HL-60 (cell line): Measurements from ENCODE around the gene ATP2B3.

Experiments used
- DNase-seq, 2 experiments: peaks; one replicate each; pipeline ENCODE4 v3.0.0-alpha.2; 2010 to 2020; ENCODE audit warnings: low read depth in 1 of 2, low spot score in 1 of 2
- H3K27ac ChIP-seq: fragments of 250-450 bp; sonication (Bioruptor Pico); replicated peaks from 2 replicates; pipeline ENCODE4 v1.5.1; 2020; ENCODE audit warnings: mild to moderate bottlenecking, moderate library complexity
- H3K27me3 ChIP-seq: fragments of 250-450 bp; sonication (Bioruptor Pico); 2 replicates; pipeline ENCODE4 v1.5.1; 2021; ENCODE audit warnings: mild to moderate bottlenecking, moderate library complexity; ENCODE audit not compliant: insufficient read depth, poor library complexity, severe bottlenecking
- H3K4me3 ChIP-seq: replicated peaks from 2 replicates; pipeline ENCODE4 v1.5.1; 2011; ENCODE audit warnings: mild to moderate bottlenecking, control low read depth, low read length; ENCODE audit not compliant: insufficient read depth
- GABPA ChIP-seq: IDR thresholded peaks from 2 replicates; pipeline ENCODE4 v1.6.1; 2012; ENCODE audit warnings: low read depth
- POLR2AphosphoS5 ChIP-seq: IDR thresholded peaks from 2 replicates; pipeline ENCODE4 v1.6.1; 2012; ENCODE audit warnings: low read depth
- SPI1 ChIP-seq: IDR thresholded peaks from 2 replicates; pipeline ENCODE4 v1.6.1; 2012; ENCODE audit warnings: low read depth, mild to moderate bottlenecking, borderline replicate concordance
- TF ChIP-seq, protein P1 (sequence below): IDR thresholded peaks from one replicate; pipeline ENCODE4 v1.5.1; 2011; ENCODE audit warnings: low read length, control low read depth, inconsistent platforms; ENCODE audit not compliant: insufficient read depth
- TF ChIP-seq, protein P2 (sequence below): IDR thresholded peaks from 2 replicates; pipeline ENCODE4 v1.6.1; 2012; ENCODE audit warnings: low read depth; ENCODE audit not compliant: insufficient replicate concordance

ATP2B3 gene

DNA sequence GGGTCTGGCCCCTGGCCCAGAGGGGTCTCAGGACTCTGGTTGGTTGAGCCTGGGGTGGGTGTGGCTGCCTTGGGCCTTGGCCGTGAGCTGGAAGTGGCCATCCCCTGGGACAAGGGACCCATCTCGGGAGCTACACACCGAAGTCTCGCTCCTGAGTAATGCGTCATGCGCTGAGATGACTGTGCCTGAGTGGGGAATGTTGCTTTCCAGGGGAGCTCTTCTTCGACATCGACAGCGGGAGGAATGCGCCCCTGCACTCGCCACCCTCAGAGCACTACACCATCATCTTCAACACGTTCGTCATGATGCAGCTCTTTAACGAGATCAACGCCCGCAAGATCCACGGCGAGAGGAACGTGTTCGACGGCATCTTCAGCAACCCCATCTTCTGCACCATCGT, 43.0 kb downstream of the ATP2B3 start:
- no peak for DNase-seq
- Histone ChIP-seq H3K27me3 (no peaks in the 10 kb centered on the region), H3K4me3 (no peak overlapping the region), H3K27ac (no peak overlapping the region)
- TF ChIP-seq GABPA, result no peak
- TF ChIP-seq, protein P1, sequence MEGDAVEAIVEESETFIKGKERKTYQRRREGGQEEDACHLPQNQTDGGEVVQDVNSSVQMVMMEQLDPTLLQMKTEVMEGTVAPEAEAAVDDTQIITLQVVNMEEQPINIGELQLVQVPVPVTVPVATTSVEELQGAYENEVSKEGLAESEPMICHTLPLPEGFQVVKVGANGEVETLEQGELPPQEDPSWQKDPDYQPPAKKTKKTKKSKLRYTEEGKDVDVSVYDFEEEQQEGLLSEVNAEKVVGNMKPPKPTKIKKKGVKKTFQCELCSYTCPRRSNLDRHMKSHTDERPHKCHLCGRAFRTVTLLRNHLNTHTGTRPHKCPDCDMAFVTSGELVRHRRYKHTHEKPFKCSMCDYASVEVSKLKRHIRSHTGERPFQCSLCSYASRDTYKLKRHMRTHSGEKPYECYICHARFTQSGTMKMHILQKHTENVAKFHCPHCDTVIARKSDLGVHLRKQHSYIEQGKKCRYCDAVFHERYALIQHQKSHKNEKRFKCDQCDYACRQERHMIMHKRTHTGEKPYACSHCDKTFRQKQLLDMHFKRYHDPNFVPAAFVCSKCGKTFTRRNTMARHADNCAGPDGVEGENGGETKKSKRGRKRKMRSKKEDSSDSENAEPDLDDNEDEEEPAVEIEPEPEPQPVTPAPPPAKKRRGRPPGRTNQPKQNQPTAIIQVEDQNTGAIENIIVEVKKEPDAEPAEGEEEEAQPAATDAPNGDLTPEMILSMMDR, result no peak
- TF ChIP-seq POLR2AphosphoS5, result no peak
- TF ChIP-seq SPI1, result no peak
- TF ChIP-seq, protein P2, sequence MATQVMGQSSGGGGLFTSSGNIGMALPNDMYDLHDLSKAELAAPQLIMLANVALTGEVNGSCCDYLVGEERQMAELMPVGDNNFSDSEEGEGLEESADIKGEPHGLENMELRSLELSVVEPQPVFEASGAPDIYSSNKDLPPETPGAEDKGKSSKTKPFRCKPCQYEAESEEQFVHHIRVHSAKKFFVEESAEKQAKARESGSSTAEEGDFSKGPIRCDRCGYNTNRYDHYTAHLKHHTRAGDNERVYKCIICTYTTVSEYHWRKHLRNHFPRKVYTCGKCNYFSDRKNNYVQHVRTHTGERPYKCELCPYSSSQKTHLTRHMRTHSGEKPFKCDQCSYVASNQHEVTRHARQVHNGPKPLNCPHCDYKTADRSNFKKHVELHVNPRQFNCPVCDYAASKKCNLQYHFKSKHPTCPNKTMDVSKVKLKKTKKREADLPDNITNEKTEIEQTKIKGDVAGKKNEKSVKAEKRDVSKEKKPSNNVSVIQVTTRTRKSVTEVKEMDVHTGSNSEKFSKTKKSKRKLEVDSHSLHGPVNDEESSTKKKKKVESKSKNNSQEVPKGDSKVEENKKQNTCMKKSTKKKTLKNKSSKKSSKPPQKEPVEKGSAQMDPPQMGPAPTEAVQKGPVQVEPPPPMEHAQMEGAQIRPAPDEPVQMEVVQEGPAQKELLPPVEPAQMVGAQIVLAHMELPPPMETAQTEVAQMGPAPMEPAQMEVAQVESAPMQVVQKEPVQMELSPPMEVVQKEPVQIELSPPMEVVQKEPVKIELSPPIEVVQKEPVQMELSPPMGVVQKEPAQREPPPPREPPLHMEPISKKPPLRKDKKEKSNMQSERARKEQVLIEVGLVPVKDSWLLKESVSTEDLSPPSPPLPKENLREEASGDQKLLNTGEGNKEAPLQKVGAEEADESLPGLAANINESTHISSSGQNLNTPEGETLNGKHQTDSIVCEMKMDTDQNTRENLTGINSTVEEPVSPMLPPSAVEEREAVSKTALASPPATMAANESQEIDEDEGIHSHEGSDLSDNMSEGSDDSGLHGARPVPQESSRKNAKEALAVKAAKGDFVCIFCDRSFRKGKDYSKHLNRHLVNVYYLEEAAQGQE, result no peak

DNA sequence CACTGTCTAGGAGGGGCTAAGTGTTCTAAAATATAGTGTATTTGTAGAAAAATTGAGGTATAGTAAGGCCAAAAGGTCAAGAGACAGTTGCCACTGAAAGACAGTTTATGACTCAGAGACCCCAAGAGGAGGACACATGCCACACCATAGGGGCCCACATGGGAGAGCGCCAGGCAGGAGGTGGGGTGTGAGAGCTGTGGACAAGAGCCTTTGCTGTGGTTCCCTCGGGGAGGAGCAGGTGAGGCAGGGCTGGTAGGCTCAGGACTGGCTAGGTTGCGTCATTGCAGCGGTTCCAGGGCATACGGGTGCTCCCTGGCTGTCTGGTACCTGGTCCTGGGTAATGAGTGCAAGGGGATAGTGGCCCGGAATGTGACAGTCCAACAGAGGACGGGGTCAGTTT, 43.9 kb downstream of the ATP2B3 start:
- Histone ChIP-seq H3K4me3 (no peak overlapping the region), H3K27me3 (no peaks in the 10 kb centered on the region), H3K27ac (no peak overlapping the region)
- DNase-seq, result peak in 1 of 2 experiments; percentile 17
- TF ChIP-seq, protein P1, result no peak
- TF ChIP-seq POLR2AphosphoS5 (no peak), SPI1 (no peak), GABPA (no peak)
- TF ChIP-seq, protein P2, result no peak

DNA sequence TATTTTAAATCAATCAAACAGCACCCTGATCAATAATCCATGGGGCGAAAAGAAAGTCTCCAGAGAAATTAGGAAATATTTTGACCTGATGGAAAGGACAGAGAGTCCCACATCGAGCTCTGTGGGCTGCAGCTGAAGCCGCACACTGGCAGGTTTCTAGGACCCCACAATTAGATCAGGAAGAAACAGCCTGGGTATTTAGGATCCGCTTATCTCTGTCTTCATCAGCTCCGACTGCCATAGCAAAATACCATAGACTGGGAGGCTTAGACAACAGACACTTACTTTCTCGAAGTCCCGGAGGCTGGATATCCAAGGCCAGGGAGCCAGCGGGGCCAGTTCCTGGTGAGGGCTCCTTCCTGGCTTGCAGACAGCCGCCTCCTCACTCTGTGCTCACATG, 45.1 kb downstream of the ATP2B3 start:
- no peak for DNase-seq
- no peak for TF ChIP-seq SPI1
- TF ChIP-seq, protein P2, result no peak
- TF ChIP-seq GABPA, result no peak
- TF ChIP-seq, protein P1, result no peak
- no peak for TF ChIP-seq POLR2AphosphoS5
- Histone ChIP-seq H3K4me3 (no peak overlapping the region), H3K27me3 (no peaks in the 10 kb centered on the region), H3K27ac (no peak overlapping the region)
